Breast epithelium (tissue), 4 donors: Measurements from ENCODE around the gene MTMR6. TPM values are rescaled to one million over a fixed set of nuclear protein-coding genes. Genes with fewer than 3 reads are reported as not detected.

Source experiments
- DNase-seq, 2 donors: peaks; one replicate each; pipeline ENCODE4 v3.0.0-alpha.2; 2019; ENCODE audit warnings: low spot score in 2 of 2
- H3K27ac ChIP-seq, 2 donors: fragments of 200-600 bp; sonication (generic) in 1 of 2; one replicate each; pipeline ENCODE4 v1.5.1; 2016 to 2019; ENCODE audit warnings: mild to moderate bottlenecking in 1 of 2
- H3K27me3 ChIP-seq, 2 donors: fragments of 200-600 bp; sonication (generic) in 1 of 2; one replicate each; pipeline versions ENCODE4 v1.5.1 to v1.6.0; 2017 to 2019; ENCODE audit warnings: control low read depth in 1 of 2, mild to moderate bottlenecking in 1 of 2
- H3K36me3 ChIP-seq: fragments of 200-600 bp; one replicate; pipeline ENCODE4 v1.5.1; 2019
- H3K4me1 ChIP-seq, 2 donors: fragments of 200-600 bp; sonication (generic); one replicate each; pipeline ENCODE4 v1.5.1; 2016 to 2019; ENCODE audit warnings: control low read depth in 1 of 2
- H3K4me3 ChIP-seq, 3 donors: fragments of 200-600 bp; sonication (generic); 1 replicate in 2 of 3; 2 replicates in 1 of 3; pipeline ENCODE4 v1.5.1; 2016 to 2019; ENCODE audit warnings: mild to moderate bottlenecking in 3 of 3, moderate library complexity in 2 of 3
- H3K9me3 ChIP-seq, 2 donors: fragments of 200-600 bp; sonication (generic) in 1 of 2; one replicate each; pipeline ENCODE4 v1.5.1; 2016 to 2019; ENCODE audit warnings: control low read depth in 1 of 2
- CTCF ChIP-seq, 3 donors: fragments of 450-650 bp; IDR thresholded peaks; one replicate each; pipeline ENCODE4 v1.5.1; 2016 to 2017; ENCODE audit warnings: antibody characterized with exemption in 3 of 3, mild to moderate bottlenecking in 3 of 3, moderate library complexity in 3 of 3
- POLR2A ChIP-seq: fragments of 450-650 bp; IDR thresholded peaks from one replicate; pipeline ENCODE4 v1.6.1; 2016; ENCODE audit warnings: antibody characterized with exemption, mild to moderate bottlenecking, moderate library complexity
- POLR2AphosphoS5 ChIP-seq, 3 donors: sonication (generic); formaldehyde crosslinking; IDR thresholded peaks; one replicate each; pipeline ENCODE4 v1.6.1; 2017; ENCODE audit warnings: antibody characterized with exemption in 3 of 3
- intact Hi-C: fragments of 100-400 bp; cut with DNase I; formaldehyde crosslinking; loops from one replicate; pipeline ENCODE4 v1.15.1; 2023; ENCODE audit warnings: low total_unique reads
- total RNA-seq, 3 donors: library from RNA; depleted of rRNA; stranded (reverse); fragments of >200 nt; gene quantifications; one replicate each; pipeline ENCODE4 v1.1.0, GENCODE V29; 2016

The MTMR6 gene
- total RNA-seq, 3 donors from 2014 or later = 17.4 to 26.1 (median 20.6) TPM

DNA sequence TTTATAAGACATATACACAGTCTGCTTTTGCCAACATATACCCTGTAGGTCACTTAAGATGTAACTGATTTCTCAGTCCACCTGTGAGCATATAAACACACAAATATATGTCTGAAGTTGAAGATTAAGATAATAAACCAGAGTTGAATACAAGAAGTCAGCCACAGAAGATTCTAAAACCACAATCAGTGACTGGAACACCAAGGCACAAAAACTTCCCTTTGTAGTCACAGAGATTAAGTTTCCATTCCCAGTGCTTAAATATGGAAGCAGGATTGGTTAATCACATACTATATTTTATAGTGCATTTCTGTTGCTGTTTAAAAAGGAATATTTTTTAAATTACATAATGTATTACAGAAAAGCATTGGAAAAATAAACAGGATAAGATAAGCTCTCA is 39.9 kb downstream of the MTMR6 start:
- no peak for DNase-seq
- Histone ChIP-seq H3K27me3 (no peaks in the 10 kb centered on the region), H3K4me3 (no peak overlapping the region), H3K27ac (no peak overlapping the region), H3K36me3 (no peaks in the 10 kb centered on the region), H3K9me3 (no peaks in the 10 kb centered on the region), H3K4me1 (no peaks in the 10 kb centered on the region)
- TF ChIP-seq POLR2AphosphoS5 (IDR thresholded peaks at IDR 0.05) (no peak), CTCF (IDR thresholded peaks at IDR 0.05) (no peak), POLR2A (no peak)
- intact Hi-C loops = loop anchor here (10.0 kb wide), 1 partner anchor 683 kb away; no protein-coding TSS in a partner anchor

DNA sequence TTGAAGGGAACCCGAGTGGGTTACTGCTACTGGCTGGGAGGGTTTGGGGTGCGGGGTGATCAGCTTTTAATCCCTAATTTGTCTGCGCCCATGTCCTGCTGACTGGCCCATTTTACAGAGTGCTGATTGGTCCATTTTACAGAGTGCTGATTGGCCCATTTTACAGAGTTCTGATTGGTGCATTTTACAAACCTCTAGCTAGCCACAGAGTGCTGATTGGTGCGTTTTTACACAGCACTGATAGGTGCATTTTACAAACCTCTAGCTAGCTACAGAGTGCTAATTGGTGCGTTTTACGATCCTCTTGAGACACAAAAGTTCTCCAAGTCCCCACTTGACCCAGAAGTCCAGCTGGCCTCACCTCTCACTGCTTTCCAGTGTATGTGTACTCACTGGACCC is 43.2 kb downstream of the MTMR6 start:
- Histone ChIP-seq H3K27ac (no peak overlapping the region), H3K9me3 (no peaks in the 10 kb centered on the region), H3K4me1 (no peaks in the 10 kb centered on the region)

GRCh38 chr13:25242956-25243355 is 44.3 kb downstream of the MTMR6 start:
- no peak overlapping the region for H3K27ac ChIP-seq
- H3K36me3 ChIP-seq = no peaks in the 10 kb centered on the region
- intact Hi-C loops = loop anchor here (10.0 kb wide), 1 partner anchor 678 kb away; no protein-coding TSS in a partner anchor
- no peak for DNase-seq
- H3K9me3 ChIP-seq = no peaks in the 10 kb centered on the region
- H3K27me3 ChIP-seq = no peaks in the 10 kb centered on the region
- no peaks in the 10 kb centered on the region for H3K4me1 ChIP-seq
- TF ChIP-seq POLR2A (no peak), POLR2AphosphoS5 (IDR thresholded peaks at IDR 0.05) (no peak), CTCF (IDR thresholded peaks at IDR 0.05) (no peak)
- H3K4me3 ChIP-seq = no peak overlapping the region

More for the DNA sequence above, 43.2 kb downstream of the MTMR6 start:
- Histone ChIP-seq H3K4me3 (no peak overlapping the region), H3K36me3 (no peaks in the 10 kb centered on the region), H3K27me3 (no peaks in the 10 kb centered on the region)
- intact Hi-C loops = loop anchor here (10.0 kb wide), 1 partner anchor 679 kb away; no protein-coding TSS in a partner anchor
- no peak for TF ChIP-seq POLR2A
- TF ChIP-seq CTCF (IDR thresholded peaks at IDR 0.05) = no peak
- no peak for TF ChIP-seq POLR2AphosphoS5 (IDR thresholded peaks at IDR 0.05)
- DNase-seq = no peak

DNA sequence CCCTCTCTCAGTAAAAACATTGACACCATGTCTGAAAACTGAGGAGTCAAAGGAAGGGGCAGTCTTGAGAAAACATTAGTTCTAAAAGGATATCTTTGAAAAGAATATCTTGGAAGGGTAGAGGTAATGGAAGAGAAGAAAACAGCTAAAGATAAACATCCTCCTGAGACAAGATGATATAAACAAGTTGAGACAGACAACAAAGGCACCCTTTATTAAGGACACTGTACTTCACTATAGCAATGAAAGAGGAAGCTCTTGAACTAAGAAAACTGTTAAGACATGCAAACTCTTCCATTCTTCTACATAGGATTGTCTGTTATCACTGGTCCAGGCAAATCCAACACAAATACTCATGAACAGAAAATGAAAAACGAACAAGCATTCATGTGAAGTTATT is 46.3 kb downstream of the MTMR6 start:
- intact Hi-C loops = loop anchor here (10.0 kb wide), 1 partner anchor 676 kb away; no protein-coding TSS in a partner anchor

More for the DNA sequence above, 46.3 kb downstream of the MTMR6 start:
- Histone ChIP-seq H3K27me3 (no peaks in the 10 kb centered on the region), H3K4me1 (no peaks in the 10 kb centered on the region), H3K9me3 (no peaks in the 10 kb centered on the region), H3K4me3 (no peak overlapping the region), H3K36me3 (no peaks in the 10 kb centered on the region), H3K27ac (no peak overlapping the region)
- TF ChIP-seq CTCF (IDR thresholded peaks at IDR 0.05) = no peak
- no peak for TF ChIP-seq POLR2A
- TF ChIP-seq POLR2AphosphoS5 (IDR thresholded peaks at IDR 0.05) = no peak
- no peak for DNase-seq
